ENCODE measurements around the gene REV3L.
"Not testable (repeated sequence)": the region's sequence is repeated elsewhere in the genome, so short reads cannot be mapped to it uniquely, and the experiment has no call there.

The REV3L gene

GRCh38 chr6:111301946-111302345, 181.1 kb downstream of the REV3L start:
- no peak for TF ChIP-seq CTCF (IDR thresholded peaks at IDR 0.05; ENCODE audit: insufficient read depth, low read length, poor library complexity, severe bottlenecking)
- DNase-seq (ENCODE audit: extremely low read depth, insufficient read length): no peak
- Histone ChIP-seq H3K27me3 (replicated peaks; ENCODE audit: control insufficient read depth, insufficient read depth, low read length) (no peaks in the 10 kb centered on the region), H3K36me3 (ENCODE audit: control insufficient read depth, insufficient read depth, low read length) (peaks cover 3% of the 10 kb centered on the region), H3K4me3 (replicated peaks; ENCODE audit: low read depth, low read length) (no peak overlapping the region)

- not testable (repeated sequence) for H3K36me3 ChIP-seq (ENCODE audit: control insufficient read depth, insufficient read depth, low read length); DNase-seq (ENCODE audit: extremely low read depth, insufficient read length); H3K4me3 ChIP-seq (replicated peaks; ENCODE audit: low read depth, low read length); H3K27me3 ChIP-seq (replicated peaks; ENCODE audit: control insufficient read depth, insufficient read depth, low read length)
Observed at GRCh38 chr6:111300938-111301800, 181.8 kb downstream of the REV3L start.

- H3K4me3 ChIP-seq (replicated peaks; ENCODE audit: low read depth, low read length): no peak overlapping the region
- peaks cover 4% of the 10 kb centered on the region for H3K36me3 ChIP-seq (ENCODE audit: control insufficient read depth, insufficient read depth, low read length)
- no peak for DNase-seq (ENCODE audit: extremely low read depth, insufficient read length)
- no peaks in the 10 kb centered on the region for H3K27me3 ChIP-seq (replicated peaks; ENCODE audit: control insufficient read depth, insufficient read depth, low read length)
- no peak for TF ChIP-seq CTCF (IDR thresholded peaks at IDR 0.05; ENCODE audit: insufficient read depth, low read length, poor library complexity, severe bottlenecking)
Observed at GRCh38 chr6:111297776-111298175, 185.2 kb downstream of the REV3L start.

GRCh38 chr6:111294374-111294967, 188.5 kb downstream of the REV3L start:
- no peak for DNase-seq (ENCODE audit: extremely low read depth, insufficient read length)
- no peak overlapping the region for H3K4me3 ChIP-seq (replicated peaks; ENCODE audit: low read depth, low read length)
- no peak for TF ChIP-seq CTCF (IDR thresholded peaks at IDR 0.05; ENCODE audit: insufficient read depth, low read length, poor library complexity, severe bottlenecking)
- H3K36me3 ChIP-seq (ENCODE audit: control insufficient read depth, insufficient read depth, low read length): peaks cover 4% of the 10 kb centered on the region
- no peaks in the 10 kb centered on the region for H3K27me3 ChIP-seq (replicated peaks; ENCODE audit: control insufficient read depth, insufficient read depth, low read length)

GRCh38 chr6:111291336-111292259, 191.4 kb downstream of the REV3L start:
- Histone ChIP-seq H3K36me3 (ENCODE audit: control insufficient read depth, insufficient read depth, low read length) (no peaks in the 10 kb centered on the region; the same call in 1 of the 2 replicates), H3K27me3 (replicated peaks; ENCODE audit: control insufficient read depth, insufficient read depth, low read length) (no peaks in the 10 kb centered on the region), H3K4me3 (replicated peaks; ENCODE audit: low read depth, low read length) (no peak overlapping the region)
- no peak for DNase-seq (ENCODE audit: extremely low read depth, insufficient read length)
- TF ChIP-seq CTCF (IDR thresholded peaks at IDR 0.05; ENCODE audit: insufficient read depth, low read length, poor library complexity, severe bottlenecking): no peak

GRCh38 chr6:111290689-111291335, 192.2 kb downstream of the REV3L start:
- H3K4me3 ChIP-seq (replicated peaks; ENCODE audit: low read depth, low read length); H3K36me3 ChIP-seq (ENCODE audit: control insufficient read depth, insufficient read depth, low read length); H3K27me3 ChIP-seq (replicated peaks; ENCODE audit: control insufficient read depth, insufficient read depth, low read length); DNase-seq (ENCODE audit: extremely low read depth, insufficient read length): not testable (repeated sequence)

GRCh38 chr6:111284356-111284755, 198.7 kb downstream of the REV3L start:
- not testable (repeated sequence) for H3K27me3 ChIP-seq (replicated peaks; ENCODE audit: control insufficient read depth, insufficient read depth, low read length); H3K4me3 ChIP-seq (replicated peaks; ENCODE audit: low read depth, low read length)

More at GRCh38 chr6:111284356-111284755, 198.7 kb downstream of the REV3L start:
- not testable (repeated sequence) for H3K36me3 ChIP-seq (ENCODE audit: control insufficient read depth, insufficient read depth, low read length); DNase-seq (ENCODE audit: extremely low read depth, insufficient read length)
